Measurements from ENCODE around the gene SLC7A7. TPM values are rescaled to one million over a fixed set of nuclear protein-coding genes. Genes with fewer than 3 reads are reported as not detected.

Gene SLC7A7
- total and polyA plus RNA-seq, 2 of the 13 experiments (the other 11 are each of a cell fraction or from before 2014, with no cell fraction given), result 0.13 to 0.63 TPM

GRCh38 chr14:22807432-22808087 is 7.7 kb downstream of the SLC7A7 start (continued):
- TF ChIP-seq ZNF770 (CRISPR knock-in tag; IDR thresholded peaks at IDR 0.05) (peak; percentile 94), HOXA9 (CRISPR knock-in tag; IDR thresholded peaks at IDR 0.05; ENCODE audit: borderline replicate concordance) (no peak), IKZF1 (IDR thresholded peaks at IDR 0.05) (no peak), ZNF331 (CRISPR knock-in tag; IDR thresholded peaks at IDR 0.05) (peak; percentile 54), DPF2 (CRISPR knock-in tag; IDR thresholded peaks at IDR 0.05; ENCODE audit: borderline replicate concordance, low read depth) (0 out of 2 replicates have a peak, but pooled peaks have one; percentile 40), ZFP90 (CRISPR knock-in tag; IDR thresholded peaks at IDR 0.05; ENCODE audit: borderline replicate concordance) (0 out of 2 replicates have a peak, but pooled peaks have one; percentile 70), ZXDC (CRISPR knock-in tag; IDR thresholded peaks at IDR 0.05) (no peak), EED (CRISPR knock-in tag; IDR thresholded peaks at IDR 0.05) (no peak), ZNF768 (CRISPR knock-in tag; IDR thresholded peaks at IDR 0.05) (0 out of 2 replicates have a peak, but pooled peaks have one; percentile 25), CCDC6 (CRISPR knock-in tag; IDR thresholded peaks at IDR 0.05) (no peak), LCORL (IDR thresholded peaks at IDR 0.05) (0 out of 2 replicates have a peak, but pooled peaks have one; percentile 61), LCORL (CRISPR knock-in tag; IDR thresholded peaks at IDR 0.05) (peak; percentile 47; the same call in 1 of the 2 replicates), ZNF737 (CRISPR knock-in tag; IDR thresholded peaks at IDR 0.05; ENCODE audit: borderline replicate concordance) (peak; percentile 83; the same call in 1 of the 2 replicates), ZBTB7B (CRISPR knock-in tag; IDR thresholded peaks at IDR 0.05) (peak; percentile 56; the same call in 1 of the 2 replicates), HCFC1 (IDR thresholded peaks at IDR 0.05; ENCODE audit: low read depth, low read length) (no peak), ARNT2 (CRISPR knock-in tag; IDR thresholded peaks at IDR 0.05; ENCODE audit: low read depth) (no peak; the same call in 1 of the 2 replicates), ZEB1 (IDR thresholded peaks at IDR 0.05; ENCODE audit: insufficient replicate concordance, low read depth) (peak; percentile 98), CBX1 (IDR thresholded peaks at IDR 0.05; ENCODE audit: low read depth) (no peak), ATF2 (CRISPR knock-in tag; IDR thresholded peaks at IDR 0.05) (0 out of 2 replicates have a peak, but pooled peaks have one; percentile 53), MAZ (IDR thresholded peaks at IDR 0.05; ENCODE audit: borderline replicate concordance, low read depth, low read length) (peak; percentile 48; the same call in 1 of the 2 replicates), MAZ (CRISPR knock-in tag; IDR thresholded peaks at IDR 0.05; ENCODE audit: low read depth) (no peak), ZNF678 (CRISPR knock-in tag; IDR thresholded peaks at IDR 0.05) (no peak), LBX2 (CRISPR knock-in tag; IDR thresholded peaks at IDR 0.05; ENCODE audit: borderline replicate concordance) (0 out of 2 replicates have a peak, but pooled peaks have one; percentile 16), ZNF263 (CRISPR knock-in tag; IDR thresholded peaks at IDR 0.05) (no peak), KDM1A (CRISPR knock-in tag; IDR thresholded peaks at IDR 0.05) (peak; percentile 27; the same call in 1 of the 2 replicates)

Measured in HepG2 (cell line).